AG09309 (cell line): ENCODE measurements around the gene JPH3.

ENCODE experiments used
- DNase-seq: peaks from one replicate; pipeline ENCODE4 v3.0.0-alpha.2; 2010; ENCODE audit warnings: low read depth
- H3K4me3 ChIP-seq: 2 replicates; pipeline ENCODE4 v1.5.1; 2011; ENCODE audit warnings: mild to moderate bottlenecking, low read depth, low read length, moderate library complexity; ENCODE audit not compliant: control insufficient read depth
- CTCF ChIP-seq: IDR thresholded peaks from 2 replicates; pipeline ENCODE4 v1.5.1; 2011; ENCODE audit warnings: mild to moderate bottlenecking, low read depth, low read length, inconsistent platforms; ENCODE audit not compliant: insufficient read depth, control insufficient read depth; ENCODE audit errors: missing control alignments

The JPH3 gene

GRCh38 chr16:87631067-87631466 lies 28.8 kb downstream of the JPH3 start:
- H3K4me3 ChIP-seq = no peak overlapping the region
- TF ChIP-seq CTCF = no peak
- no peak for DNase-seq

DNA sequence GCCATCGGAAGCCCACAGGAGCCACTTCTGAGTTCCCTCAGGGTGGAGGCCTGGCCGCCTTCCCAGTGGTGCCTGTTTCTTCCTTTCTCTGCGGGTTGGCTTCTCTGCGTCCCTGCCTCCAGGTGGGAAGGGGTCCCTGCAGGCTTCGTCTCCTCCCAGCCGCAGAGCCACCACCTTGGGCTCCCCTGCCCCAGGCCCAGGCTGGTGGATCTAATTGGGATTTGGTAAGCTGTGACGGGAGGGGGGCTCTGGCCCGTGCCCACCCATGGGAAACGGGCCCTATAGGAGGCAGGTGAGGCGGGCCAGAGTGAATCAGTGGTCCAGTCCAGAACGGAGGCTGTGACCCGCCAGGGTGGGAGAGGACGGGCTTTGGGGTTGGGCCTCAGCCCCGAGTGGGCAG lies 32.1 kb downstream of the JPH3 start:
- H3K4me3 ChIP-seq = no peak overlapping the region
- no peak for TF ChIP-seq CTCF
- no peak for DNase-seq

DNA sequence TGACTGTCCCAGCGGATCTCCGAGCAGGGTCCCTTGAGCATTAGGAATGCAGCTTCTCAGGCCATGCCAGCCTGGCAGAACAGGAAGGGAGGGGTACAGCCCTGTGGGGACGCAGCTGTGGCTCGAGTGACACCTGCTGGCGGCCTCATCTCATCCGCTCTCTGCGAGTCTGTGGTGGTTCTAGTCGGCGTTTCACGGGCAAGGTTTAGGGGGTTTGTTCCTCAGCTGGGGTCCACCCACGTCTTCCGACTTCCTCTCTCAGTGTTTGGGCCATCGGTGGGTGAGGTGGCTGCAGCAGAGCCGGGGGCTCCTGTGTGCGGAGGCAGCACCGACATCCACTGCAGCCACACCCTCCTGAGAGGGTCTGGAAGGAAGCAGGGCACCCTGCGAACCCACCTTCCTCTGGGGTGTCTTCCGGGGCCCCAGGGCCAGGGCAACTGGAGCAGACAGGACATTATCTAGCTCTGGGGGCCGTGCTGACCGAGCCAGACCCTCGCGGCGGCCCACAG lies 33.3 kb downstream of the JPH3 start:
- TF ChIP-seq CTCF = peak; percentile 77
- H3K4me3 ChIP-seq = no peak overlapping the region
- DNase-seq = no peak

DNA sequence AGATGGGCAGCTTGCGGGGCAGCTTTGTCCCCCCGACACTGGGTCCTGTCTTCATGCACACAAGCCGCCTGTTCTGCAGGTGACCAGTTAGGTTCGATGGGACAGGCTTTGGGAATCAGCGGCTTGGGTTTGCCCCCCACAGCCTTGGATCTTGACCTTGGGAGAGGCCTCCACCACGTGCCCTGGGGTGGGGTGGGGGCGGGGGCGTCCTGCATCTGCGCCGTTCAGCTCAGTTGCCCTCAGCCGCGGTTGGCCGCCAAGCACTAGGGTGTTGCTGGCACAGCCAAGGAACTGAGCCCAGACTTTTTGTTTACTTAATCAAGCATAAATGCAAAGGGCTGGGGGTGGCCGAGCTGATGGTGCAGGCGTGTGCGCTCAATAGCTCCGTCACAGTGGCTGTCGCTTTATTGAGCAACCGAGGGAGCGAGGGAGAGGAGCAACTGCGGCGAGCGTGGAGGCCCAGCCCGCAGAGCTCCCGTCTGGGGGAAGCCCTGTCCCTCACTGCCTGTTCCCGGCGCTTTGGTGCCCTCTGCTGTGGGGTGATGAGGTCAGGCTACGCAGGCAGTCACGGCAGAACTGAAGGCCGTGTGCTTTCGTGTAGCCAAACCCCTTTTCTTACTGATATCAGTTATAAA lies 33.9 kb downstream of the JPH3 start:
- DNase-seq = peak; percentile 28
- H3K4me3 ChIP-seq = no peak overlapping the region
- TF ChIP-seq CTCF = peak; percentile 83

GRCh38 chr16:87636741-87637140 lies 34.4 kb downstream of the JPH3 start:
- no peak overlapping the region for H3K4me3 ChIP-seq
- TF ChIP-seq CTCF = no peak
- no peak for DNase-seq

GRCh38 chr16:87637357-87637756 lies 35.0 kb downstream of the JPH3 start:
- DNase-seq = no peak
- no peak for TF ChIP-seq CTCF
- no peak overlapping the region for H3K4me3 ChIP-seq
